DMS114 treated with DMSO at 0.1 percent for 48 hours (cell line): Measurements from ENCODE around the gene SPN.
"Not testable (repeated sequence)": the region's sequence is repeated elsewhere in the genome, so short reads cannot be mapped to it uniquely, and the experiment has no call there.

ENCODE experiments used
- DNase-seq: peaks from one replicate; lab custom pipeline; 2025; ENCODE audit not compliant: unreplicated experiment; lab: John Stamatoyannopoulos, UW

Gene SPN

GRCh38 chr16:29699324-29700219, 36.5 kb downstream of the SPN start:
- no peak for DNase-seq

- DNase-seq = peak; percentile 61
Measured at GRCh38 chr16:29700253-29700987, 37.4 kb downstream of the SPN start.

GRCh38 chr16:29701214-29701555, 38.1 kb downstream of the SPN start:
- DNase-seq = no peak

- DNase-seq = no peak
Measured at GRCh38 chr16:29702269-29702668, 39.2 kb downstream of the SPN start.

- no peak for DNase-seq
Measured at GRCh38 chr16:29705030-29705429, 42.0 kb downstream of the SPN start.

- DNase-seq = not testable (repeated sequence)
Measured at GRCh38 chr16:29707160-29707559, 44.1 kb downstream of the SPN start.

- no peak for DNase-seq
Measured at GRCh38 chr16:29708917-29709600, 46.0 kb downstream of the SPN start.

GRCh38 chr16:29709657-29710056, 46.6 kb downstream of the SPN start:
- DNase-seq = not testable (repeated sequence)

GRCh38 chr16:29710227-29711219, 47.5 kb downstream of the SPN start:
- DNase-seq = peak; percentile 18

GRCh38 chr16:29712809-29713208, 49.8 kb downstream of the SPN start:
- no peak for DNase-seq

- no peak for DNase-seq
Measured at GRCh38 chr16:29714396-29714795, 51.3 kb downstream of the SPN start.

- DNase-seq = no peak
Measured at GRCh38 chr16:29714972-29715371, 51.9 kb downstream of the SPN start.

GRCh38 chr16:29717113-29717512, 54.1 kb downstream of the SPN start:
- DNase-seq = no peak

- no peak for DNase-seq
Measured at GRCh38 chr16:29719063-29719462, 56.0 kb downstream of the SPN start.
